Uterus (tissue), 2 donors: Measurements from ENCODE around the gene NTPCR.

Experiments
- POLR2A ChIP-seq, 2 donors: fragments of 450-650 bp; IDR thresholded peaks; one replicate each; pipeline ENCODE4 v1.6.1; 2016; ENCODE audit warnings: antibody characterized with exemption in 2 of 2, mild to moderate bottlenecking in 1 of 2, moderate library complexity in 1 of 2
- TF ChIP-seq, protein P1 (sequence below), 4 experiments: fragments of 200-600 bp in 2 of 4; fragments of 450-650 bp in 2 of 4; sonication (generic) in 2 of 4; IDR thresholded peaks; one replicate each; pipeline ENCODE4 v1.5.1; 2016 to 2019; ENCODE audit warnings: antibody characterized with exemption in 4 of 4, mild to moderate bottlenecking in 2 of 4, moderate library complexity in 1 of 4

DNA sequence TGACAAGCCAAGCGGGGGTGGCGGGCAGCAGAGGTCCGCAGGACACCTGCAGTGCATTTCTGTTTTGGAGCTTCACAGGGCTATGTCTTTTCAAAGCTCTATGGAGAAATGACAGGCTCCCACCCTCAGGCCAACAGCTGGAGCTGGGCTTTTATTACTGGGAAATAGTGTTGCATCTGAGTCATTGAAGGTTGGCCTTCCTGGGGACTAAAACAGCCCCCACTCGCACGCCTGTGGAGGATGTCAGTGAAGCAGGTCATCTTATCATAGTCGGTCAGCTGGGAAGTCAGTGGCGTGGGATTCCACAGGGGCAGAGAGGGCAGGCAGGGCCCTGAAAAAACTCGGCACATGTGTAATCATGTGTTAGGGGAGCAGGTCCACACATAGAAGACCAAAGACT lies 55.3 kb downstream of the NTPCR start:
- TF ChIP-seq, protein P1, sequence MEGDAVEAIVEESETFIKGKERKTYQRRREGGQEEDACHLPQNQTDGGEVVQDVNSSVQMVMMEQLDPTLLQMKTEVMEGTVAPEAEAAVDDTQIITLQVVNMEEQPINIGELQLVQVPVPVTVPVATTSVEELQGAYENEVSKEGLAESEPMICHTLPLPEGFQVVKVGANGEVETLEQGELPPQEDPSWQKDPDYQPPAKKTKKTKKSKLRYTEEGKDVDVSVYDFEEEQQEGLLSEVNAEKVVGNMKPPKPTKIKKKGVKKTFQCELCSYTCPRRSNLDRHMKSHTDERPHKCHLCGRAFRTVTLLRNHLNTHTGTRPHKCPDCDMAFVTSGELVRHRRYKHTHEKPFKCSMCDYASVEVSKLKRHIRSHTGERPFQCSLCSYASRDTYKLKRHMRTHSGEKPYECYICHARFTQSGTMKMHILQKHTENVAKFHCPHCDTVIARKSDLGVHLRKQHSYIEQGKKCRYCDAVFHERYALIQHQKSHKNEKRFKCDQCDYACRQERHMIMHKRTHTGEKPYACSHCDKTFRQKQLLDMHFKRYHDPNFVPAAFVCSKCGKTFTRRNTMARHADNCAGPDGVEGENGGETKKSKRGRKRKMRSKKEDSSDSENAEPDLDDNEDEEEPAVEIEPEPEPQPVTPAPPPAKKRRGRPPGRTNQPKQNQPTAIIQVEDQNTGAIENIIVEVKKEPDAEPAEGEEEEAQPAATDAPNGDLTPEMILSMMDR (IDR thresholded peaks at IDR 0.05) = no peak
- TF ChIP-seq POLR2A (IDR thresholded peaks at IDR 0.05) = no peak
